ENCODE results near the gene CAMKMT.

GRCh38 chr2:44515416-44515815 lies 153.7 kb downstream of the CAMKMT start:
- TF ChIP-seq CTCF (IDR thresholded peaks at IDR 0.05) (no peak), EZH2 (IDR thresholded peaks at IDR 0.05; ENCODE audit: borderline replicate concordance, insufficient read depth, low read depth, low read length, poor library complexity, severe bottlenecking) (no peak)

Measured in B cell (primary cell).